ENCODE measurements around the gene TBC1D4.
"Not testable (repeated sequence)": the region's sequence is repeated elsewhere in the genome, so short reads cannot be mapped to it uniquely, and the experiment has no call there.

TBC1D4 gene

DNA sequence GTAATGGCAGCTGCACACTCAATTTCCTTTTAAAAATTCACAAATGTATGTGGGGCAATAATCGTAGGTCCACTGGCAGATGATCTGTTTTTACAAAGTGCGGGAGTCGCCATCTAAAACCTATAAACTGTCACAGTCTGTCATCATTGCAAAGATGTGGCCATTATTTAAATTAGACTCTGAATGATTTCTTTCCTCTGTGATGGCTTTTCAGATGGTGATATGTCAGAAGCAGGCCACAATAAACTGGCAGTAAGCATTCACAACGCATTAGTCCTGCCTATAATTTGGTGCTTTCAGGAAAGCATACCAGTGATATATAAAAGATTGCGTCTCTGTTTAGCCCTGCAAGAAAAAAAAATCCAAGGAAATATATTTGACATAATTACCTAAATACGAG is 226.8 kb downstream of the TBC1D4 start:
- Histone ChIP-seq H3K9me3 (ENCODE audit: insufficient read depth, low read depth, low read length) (no peaks in the 10 kb centered on the region), H3K4me2 (ENCODE audit: low read depth, low read length, poor library complexity, severe bottlenecking) (no peak overlapping the region), H3K9me2 (replicated peaks; ENCODE audit: low read depth, low read length) (no peaks in the 10 kb centered on the region), H3K27me3 (ENCODE audit: insufficient read depth, low read length, poor library complexity, severe bottlenecking) (no peaks in the 10 kb centered on the region), H3K4me3 (ENCODE audit: low read length, poor library complexity, severe bottlenecking) (no peak overlapping the region), H3K9ac (ENCODE audit: low read depth, low read length, poor library complexity, severe bottlenecking) (no peak overlapping the region), H4K20me1 (ENCODE audit: insufficient read depth, low read length, poor library complexity, severe bottlenecking) (no peaks in the 10 kb centered on the region), H3F3A (ENCODE audit: low read depth) (no peaks in the 10 kb centered on the region), H3K79me2 (ENCODE audit: insufficient read depth, low read length) (no peaks in the 10 kb centered on the region), H2AFZ (ENCODE audit: low read length) (no peak overlapping the region), H3K4me1 (ENCODE audit: insufficient read depth, low read length, poor library complexity, severe bottlenecking) (no peaks in the 10 kb centered on the region), H3K36me3 (ENCODE audit: insufficient read depth, low read length) (no peaks in the 10 kb centered on the region)
- TF ChIP-seq CTCF (conservative IDR thresholded peaks at IDR 0.05; ENCODE audit: low read length) (no peak), EZH2phosphoT487 (IDR thresholded peaks at IDR 0.05; ENCODE audit: borderline replicate concordance) (no peak)

- H3K9me3 ChIP-seq (ENCODE audit: insufficient read depth, low read depth, low read length): no peaks in the 10 kb centered on the region
- H3K36me3 ChIP-seq (ENCODE audit: insufficient read depth, low read length): no peaks in the 10 kb centered on the region
- no peaks in the 10 kb centered on the region for H3K27me3 ChIP-seq (ENCODE audit: insufficient read depth, low read length, poor library complexity, severe bottlenecking)
Observed at GRCh38 chr13:75251188-75251587, 230.8 kb downstream of the TBC1D4 start.

DNA sequence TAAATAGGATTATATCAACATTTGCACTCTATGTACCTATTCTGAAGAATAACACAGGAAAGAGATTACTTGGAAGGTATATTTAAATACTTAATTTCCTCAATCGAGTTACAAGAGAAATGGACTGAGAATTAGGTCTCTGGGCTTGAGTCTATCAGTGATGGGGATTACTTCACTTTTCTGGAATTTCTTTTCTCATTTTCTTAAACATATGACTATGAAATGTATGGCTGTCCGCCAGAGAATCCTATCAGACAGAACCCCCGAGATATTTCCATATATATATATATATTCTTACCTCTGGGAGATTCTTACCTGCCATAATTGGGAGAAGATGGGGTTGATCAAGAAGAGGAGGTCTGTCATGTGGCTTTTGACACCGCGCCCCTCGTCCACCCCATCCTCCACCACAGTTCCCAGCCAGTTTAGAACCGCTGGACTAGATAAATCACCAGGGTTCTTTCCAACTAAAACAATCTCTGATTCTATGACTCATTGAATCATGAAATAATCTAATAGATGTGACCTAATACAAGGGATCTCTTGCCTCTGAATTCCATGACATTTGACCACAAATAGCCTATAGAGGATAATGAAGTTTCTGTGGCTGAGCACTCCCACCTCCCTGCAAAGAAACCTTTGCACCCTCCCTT is 231.3 kb downstream of the TBC1D4 start:
- Histone ChIP-seq H3K4me2 (ENCODE audit: low read depth, low read length, poor library complexity, severe bottlenecking) (no peak overlapping the region), H3F3A (ENCODE audit: low read depth) (no peaks in the 10 kb centered on the region), H3K4me1 (ENCODE audit: insufficient read depth, low read length, poor library complexity, severe bottlenecking) (no peaks in the 10 kb centered on the region), H3K9ac (ENCODE audit: low read depth, low read length, poor library complexity, severe bottlenecking) (no peak overlapping the region), H3K9me3 (ENCODE audit: insufficient read depth, low read depth, low read length) (no peaks in the 10 kb centered on the region), H3K36me3 (ENCODE audit: insufficient read depth, low read length) (no peaks in the 10 kb centered on the region), H3K27me3 (ENCODE audit: insufficient read depth, low read length, poor library complexity, severe bottlenecking) (no peaks in the 10 kb centered on the region), H2AFZ (ENCODE audit: low read length) (no peak overlapping the region), H4K20me1 (ENCODE audit: insufficient read depth, low read length, poor library complexity, severe bottlenecking) (no peaks in the 10 kb centered on the region), H3K79me2 (ENCODE audit: insufficient read depth, low read length) (no peaks in the 10 kb centered on the region), H3K4me3 (ENCODE audit: low read length, poor library complexity, severe bottlenecking) (no peak overlapping the region), H3K9me2 (replicated peaks; ENCODE audit: low read depth, low read length) (no peaks in the 10 kb centered on the region)
- TF ChIP-seq CTCF (conservative IDR thresholded peaks at IDR 0.05; ENCODE audit: low read length) (no peak), EZH2phosphoT487 (IDR thresholded peaks at IDR 0.05; ENCODE audit: borderline replicate concordance) (no peak)

More at GRCh38 chr13:75251188-75251587, 230.8 kb downstream of the TBC1D4 start:
- Histone ChIP-seq H3K4me1 (ENCODE audit: insufficient read depth, low read length, poor library complexity, severe bottlenecking) (no peaks in the 10 kb centered on the region), H3K4me2 (ENCODE audit: low read depth, low read length, poor library complexity, severe bottlenecking) (no peak overlapping the region), H3K9ac (ENCODE audit: low read depth, low read length, poor library complexity, severe bottlenecking) (no peak overlapping the region), H3K9me2 (replicated peaks; ENCODE audit: low read depth, low read length) (no peaks in the 10 kb centered on the region), H2AFZ (ENCODE audit: low read length) (no peak overlapping the region), H3F3A (ENCODE audit: low read depth) (no peaks in the 10 kb centered on the region), H3K4me3 (ENCODE audit: low read length, poor library complexity, severe bottlenecking) (no peak overlapping the region), H3K79me2 (ENCODE audit: insufficient read depth, low read length) (no peaks in the 10 kb centered on the region), H4K20me1 (ENCODE audit: insufficient read depth, low read length, poor library complexity, severe bottlenecking) (no peaks in the 10 kb centered on the region)
- no peak for TF ChIP-seq EZH2phosphoT487 (IDR thresholded peaks at IDR 0.05; ENCODE audit: borderline replicate concordance)
- TF ChIP-seq CTCF (conservative IDR thresholded peaks at IDR 0.05; ENCODE audit: low read length): no peak

- H3K9me2 ChIP-seq (replicated peaks; ENCODE audit: low read depth, low read length); H3K36me3 ChIP-seq (ENCODE audit: insufficient read depth, low read length); H3K9me3 ChIP-seq (ENCODE audit: insufficient read depth, low read depth, low read length); H3K27me3 ChIP-seq (ENCODE audit: insufficient read depth, low read length, poor library complexity, severe bottlenecking); H3K9ac ChIP-seq (ENCODE audit: low read depth, low read length, poor library complexity, severe bottlenecking); H2AFZ ChIP-seq (ENCODE audit: low read length); H3K4me2 ChIP-seq (ENCODE audit: low read depth, low read length, poor library complexity, severe bottlenecking); H3K4me1 ChIP-seq (ENCODE audit: insufficient read depth, low read length, poor library complexity, severe bottlenecking); H3K79me2 ChIP-seq (ENCODE audit: insufficient read depth, low read length); H3K4me3 ChIP-seq (ENCODE audit: low read length, poor library complexity, severe bottlenecking); H4K20me1 ChIP-seq (ENCODE audit: insufficient read depth, low read length, poor library complexity, severe bottlenecking); H3F3A ChIP-seq (ENCODE audit: low read depth): not testable (repeated sequence)
Observed at GRCh38 chr13:75245578-75245977, 236.4 kb downstream of the TBC1D4 start.

GRCh38 chr13:75240240-75240639 is 241.7 kb downstream of the TBC1D4 start:
- not testable (repeated sequence) for H3K9me2 ChIP-seq (replicated peaks; ENCODE audit: low read depth, low read length); H3K9me3 ChIP-seq (ENCODE audit: insufficient read depth, low read depth, low read length); H3K27me3 ChIP-seq (ENCODE audit: insufficient read depth, low read length, poor library complexity, severe bottlenecking); H3K4me1 ChIP-seq (ENCODE audit: insufficient read depth, low read length, poor library complexity, severe bottlenecking); H3F3A ChIP-seq (ENCODE audit: low read depth); H3K9ac ChIP-seq (ENCODE audit: low read depth, low read length, poor library complexity, severe bottlenecking); H3K79me2 ChIP-seq (ENCODE audit: insufficient read depth, low read length); H4K20me1 ChIP-seq (ENCODE audit: insufficient read depth, low read length, poor library complexity, severe bottlenecking); H2AFZ ChIP-seq (ENCODE audit: low read length); H3K36me3 ChIP-seq (ENCODE audit: insufficient read depth, low read length); H3K4me3 ChIP-seq (ENCODE audit: low read length, poor library complexity, severe bottlenecking); H3K4me2 ChIP-seq (ENCODE audit: low read depth, low read length, poor library complexity, severe bottlenecking)
